HUES6 (cell line): Measurements from ENCODE around the gene SSH2.

ENCODE experiments used
- H3K27ac ChIP-seq: 2 replicates; pipeline ENCODE4 v1.7.0; 2013; ENCODE audit warnings: low read depth, mild to moderate bottlenecking, low read length, inconsistent platforms
- H3K27me3 ChIP-seq: 2 replicates; pipeline ENCODE4 v1.6.1; 2013; ENCODE audit warnings: low read length; ENCODE audit not compliant: control insufficient read depth, insufficient read depth
- H3K36me3 ChIP-seq: 2 replicates; pipeline ENCODE4 v1.6.1; 2013; ENCODE audit warnings: low read length; ENCODE audit not compliant: control insufficient read depth, insufficient read depth
- H3K4me1 ChIP-seq: 2 replicates; pipeline ENCODE4 v1.6.1; 2013; ENCODE audit warnings: low read length; ENCODE audit not compliant: control insufficient read depth, insufficient read depth
- H3K4me3 ChIP-seq: 2 replicates; pipeline ENCODE4 v1.5.1; 2013; ENCODE audit warnings: low read depth, low read length
- H3K9ac ChIP-seq: one replicate; pipeline ENCODE4 v1.6.1; 2013; ENCODE audit warnings: mild to moderate bottlenecking, low read length
- H3K9me3 ChIP-seq: 2 replicates; pipeline ENCODE4 v1.6.1; 2013; ENCODE audit warnings: low read depth, low read length; ENCODE audit not compliant: control insufficient read depth, insufficient read depth

SSH2 gene

DNA sequence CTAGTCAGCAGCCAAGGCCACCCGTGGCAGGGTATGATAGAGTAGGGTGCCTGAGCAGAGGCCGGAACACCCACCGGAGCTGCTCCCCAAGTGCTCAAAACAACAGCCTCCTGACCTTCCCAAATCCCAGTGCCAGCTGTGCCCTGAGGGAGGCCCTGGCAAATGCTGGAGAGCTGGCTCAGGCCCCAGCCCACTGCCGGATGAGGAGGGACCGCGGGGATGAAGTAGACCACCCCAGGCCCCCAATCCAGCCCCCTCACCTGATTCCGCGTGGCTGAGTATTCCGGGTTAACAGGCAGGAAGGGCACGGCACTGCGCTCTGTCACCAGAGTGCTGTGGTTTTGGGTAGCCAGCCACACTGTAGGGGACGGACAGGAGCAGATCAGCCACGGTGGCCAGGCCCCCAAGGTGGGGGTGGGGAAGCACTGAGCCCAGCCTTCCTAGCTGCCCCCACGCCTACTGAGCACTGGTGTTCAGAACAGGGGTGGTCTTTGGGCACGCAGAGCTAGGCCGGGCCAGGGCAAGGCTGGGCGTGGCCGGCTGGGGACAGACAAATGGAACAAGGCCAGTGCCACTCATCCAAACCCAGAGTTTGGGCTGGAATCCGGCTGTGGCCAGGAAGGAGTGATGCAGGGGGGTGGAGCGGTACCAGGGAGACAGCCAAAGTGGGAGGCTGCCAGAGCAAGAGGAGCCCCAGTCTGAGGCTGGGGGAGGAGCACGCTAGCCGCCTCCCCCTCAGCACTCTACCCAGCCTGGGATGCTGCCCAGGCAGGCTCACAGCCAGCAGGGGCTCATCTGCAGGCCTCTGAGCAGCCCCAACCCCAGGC is 352.4 kb downstream of the SSH2 start:
- Histone ChIP-seq H3K9ac (no peak overlapping the region), H3K9me3 (no peaks in the 10 kb centered on the region), H3K36me3 (peaks cover 63% of the 10 kb centered on the region), H3K4me3 (no peak overlapping the region), H3K27ac (no peak overlapping the region), H3K4me1 (peaks cover 4% of the 10 kb centered on the region; the same call in 1 of the 2 replicates), H3K27me3 (no peaks in the 10 kb centered on the region)

DNA sequence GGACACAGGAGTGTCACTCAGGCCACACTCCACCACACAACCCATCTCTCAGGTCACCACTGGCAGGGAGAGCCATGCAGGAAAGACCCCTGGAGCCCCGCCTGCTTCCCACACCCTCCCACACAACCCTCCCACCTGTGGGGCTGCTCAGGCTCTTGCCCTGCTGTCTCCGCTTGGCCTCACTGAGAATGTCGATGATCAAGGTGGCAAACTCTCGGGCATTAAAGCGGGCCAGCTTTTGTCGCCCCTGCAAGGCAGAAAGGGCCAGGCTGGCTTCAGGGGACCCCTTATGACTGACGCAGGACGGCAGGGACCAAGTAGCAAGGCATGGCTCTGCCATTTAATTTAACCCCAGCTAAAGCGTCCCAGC is 353.0 kb downstream of the SSH2 start:
- Histone ChIP-seq H3K4me1 (peaks cover 8% of the 10 kb centered on the region; the same call in 1 of the 2 replicates), H3K36me3 (peaks cover 57% of the 10 kb centered on the region), H3K27me3 (peaks cover 5% of the 10 kb centered on the region; the same call in 1 of the 2 replicates), H3K27ac (no peak overlapping the region), H3K9me3 (no peaks in the 10 kb centered on the region), H3K9ac (no peak overlapping the region), H3K4me3 (no peak overlapping the region)

DNA sequence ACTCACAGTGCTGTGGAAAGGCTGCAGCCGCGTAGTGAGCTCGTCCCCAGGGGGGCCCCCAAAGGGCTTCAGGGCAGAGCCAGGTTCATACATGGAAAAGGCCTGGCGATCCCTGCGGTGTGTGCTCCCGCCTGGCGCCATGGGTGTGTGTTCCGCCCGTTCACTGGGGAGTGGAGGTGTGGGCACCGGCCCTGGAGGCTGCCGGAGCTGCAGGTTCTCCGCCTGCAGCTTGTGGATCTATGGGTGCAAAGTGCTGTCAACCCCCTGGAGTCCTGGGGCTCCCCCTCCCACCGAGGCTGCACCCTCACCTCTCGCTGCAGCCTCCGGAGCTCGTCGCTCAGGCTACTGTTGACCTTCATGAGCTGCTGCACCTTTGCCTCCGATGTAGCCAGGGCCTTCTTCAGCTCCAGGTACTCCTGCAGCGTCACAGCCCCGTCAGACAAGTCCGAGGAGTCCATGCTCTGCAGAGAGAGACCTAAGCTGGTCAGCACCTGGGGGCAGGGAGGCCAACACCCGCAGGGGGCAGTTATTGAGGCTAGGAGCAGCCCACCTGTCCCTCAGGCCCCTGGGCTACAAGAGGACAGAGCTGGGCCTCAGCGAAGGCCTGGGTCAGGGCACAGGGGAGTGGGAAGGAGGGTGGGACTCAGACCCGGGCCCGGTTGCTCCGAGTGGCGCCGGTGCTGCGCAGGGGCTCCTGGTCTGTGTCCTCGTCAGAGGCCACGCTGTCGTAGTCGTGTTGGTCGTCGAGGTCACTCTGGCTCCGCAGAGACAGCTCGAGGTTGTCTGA is 353.6 kb downstream of the SSH2 start:
- peaks cover 55% of the 10 kb centered on the region for H3K36me3 ChIP-seq

More for the DNA sequence above, 353.6 kb downstream of the SSH2 start:
- no peaks in the 10 kb centered on the region for H3K9me3 ChIP-seq
- peaks cover 8% of the 10 kb centered on the region; the same call in 1 of the 2 replicates for H3K4me1 ChIP-seq
- H3K27ac ChIP-seq: no peak overlapping the region
- H3K27me3 ChIP-seq: peaks cover 8% of the 10 kb centered on the region; the same call in 1 of the 2 replicates
- no peak overlapping the region for H3K9ac ChIP-seq
- H3K4me3 ChIP-seq: no peak overlapping the region
